ENCODE data around the gene URGCP. TPM values are rescaled to one million over a fixed set of nuclear protein-coding genes. Genes with fewer than 3 reads are reported as not detected.

Gene URGCP
- total and polyA plus RNA-seq, 10 of the 15 experiments (the other 5 are each of a cell fraction or from before 2014, with no cell fraction given) = 2.0 to 29.7 (median 17.5) TPM

DNA sequence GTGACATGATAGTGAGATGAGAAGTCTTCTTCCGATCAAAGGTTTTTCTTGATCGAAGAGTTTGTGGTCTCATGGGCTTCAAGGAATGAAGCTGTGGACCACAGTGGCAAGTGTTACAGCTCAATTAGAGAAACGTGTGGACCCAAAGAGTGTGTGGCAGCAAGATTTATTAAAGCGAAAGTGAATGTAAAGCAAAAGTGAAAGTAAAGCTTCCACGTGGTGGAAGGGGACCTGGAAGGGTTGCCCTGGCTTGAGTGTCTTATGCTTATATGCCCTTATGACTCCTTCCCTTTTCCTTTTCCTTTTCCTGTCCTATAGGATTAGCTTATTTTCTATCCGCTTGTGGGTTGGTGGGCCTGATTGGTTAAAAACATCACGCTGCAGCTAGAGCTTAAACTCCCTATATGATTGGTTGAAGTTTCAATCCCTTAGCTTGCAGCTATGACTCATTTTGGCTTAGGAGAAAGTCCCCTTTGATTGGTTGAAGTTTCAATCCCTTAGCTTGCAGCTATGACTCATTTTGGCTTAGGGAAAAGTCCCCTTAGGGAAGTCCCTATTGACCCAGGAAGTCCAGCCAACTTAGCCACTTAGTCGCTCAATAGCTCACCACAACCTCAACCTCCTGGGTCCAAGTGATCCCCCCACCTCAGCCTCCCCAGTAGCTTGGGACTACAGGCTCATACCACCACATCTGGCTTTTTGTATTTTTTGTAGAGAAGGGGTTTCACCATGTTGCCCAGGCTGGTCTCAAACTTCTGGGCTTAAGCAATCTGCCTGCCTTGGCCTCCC lies 71.7 kb downstream of the URGCP start:
- Histone ChIP-seq H3K36me3 (ENCODE audit: control insufficient read depth in 2 of 2, insufficient read depth in 2 of 2, low read length in 1 of 2) (no peaks in the 10 kb centered on the region), H3K9me3 (replicated peaks; ENCODE audit: control insufficient read depth, insufficient read depth, low read length) (peaks cover 8% of the 10 kb centered on the region; the same call in 2 of the 3 replicates), H3K4me1 (ENCODE audit: control insufficient read depth, insufficient read depth, low read length) (peaks cover 4% of the 10 kb centered on the region; the same call in 1 of the 2 replicates), H3K27me3 (replicated peaks in 1 of 2; ENCODE audit: control insufficient read depth in 2 of 2, insufficient read depth in 2 of 2, low read length in 1 of 2) (no peaks in the 10 kb centered on the region), H2AFZ (ENCODE audit: control insufficient read depth, low read depth, low read length) (peak overlapping the region; percentile 92), H3K27ac (ENCODE audit: control insufficient read depth, insufficient read depth) (peak overlapping the region; percentile 69), H3K4me2 (ENCODE audit: control insufficient read depth, insufficient read depth) (peak overlapping the region; percentile 61), H3K4me3 (peak overlapping the region; percentile 52), H3K79me2 (ENCODE audit: control insufficient read depth, insufficient read depth, low read length) (no peaks in the 10 kb centered on the region), H4K20me1 (ENCODE audit: control insufficient read depth, insufficient read depth) (no peaks in the 10 kb centered on the region), H3K9ac (ENCODE audit: control insufficient read depth, insufficient read depth, low read length) (peak overlapping the region; percentile 53; the same call in 1 of the 2 replicates)
- no TSS peak for BruUV-seq (replicated peaks)
- FAIRE-seq (peak; percentile 68), ATAC-seq (peak; percentile 81), DNase-seq (ENCODE audit: low read depth, low spot score) (peak; percentile 73)
- under 1% methylated on average over 8 of the region's 8 CpGs for WGBS (ENCODE audit: insufficient coverage, insufficient replicate concordance, low lambda C conversion rate, missing lambda C conversion rate)
- RAD21 ChIA-PET (ENCODE audit: unreplicated experiment) = interaction anchor here (0.6 to 2.3 kb wide), 22 partner anchors 35 to 273 kb away, joined by 3 to 37 read pairs (median 4); partner anchors contain the start of genes MRPS24 and STK17A
- in situ Hi-C loops (cut with MboI) = loop anchor here (5.0 to 25.0 kb wide), 5 partner anchors 112 to 1897 kb away; partner anchors contain the start of genes MRPL32, PSMA2 and STK17A
- intact Hi-C loops (cut with micrococcal nuclease; ENCODE audit: unreplicated experiment) = loop anchor here (2.0 to 5.0 kb wide), 5 partner anchors 186 to 1892 kb away; no protein-coding TSS in a partner anchor
- SMC1A ChIA-PET (ENCODE audit: uncharacterized antibody, unreplicated experiment) = interaction anchor here (0.7 to 6.4 kb wide), 33 partner anchors 9 to 905 kb away, joined by 3 to 121 read pairs (median 4); partner anchors contain the start of genes BLVRA, COA1 and STK17A
- POLR2A ChIA-PET = interaction anchor here (0.8 to 2.0 kb wide), 12 partner anchors 10 to 409 kb away, joined by 3 to 8 read pairs (median 4); partner anchors contain the start of genes COA1 and STK17A
- CTCF ChIA-PET = interaction anchor here (0.7 to 8.1 kb wide), 19 partner anchors 19 to 893 kb away, joined by 3 to 214 read pairs (median 5); partner anchors contain the start of gene STK17A
- peak; percentile 98 for TF ChIP-seq ZNF217 (IDR thresholded peaks at IDR 0.05)
- 0 out of 2 replicates have a peak, but pooled peaks have one; percentile 18 for TF ChIP-seq GATAD2B (conservative IDR thresholded peaks at IDR 0.05; ENCODE audit: low read depth)
- TF ChIP-seq NBN (IDR thresholded peaks at IDR 0.05) = peak; percentile 76
- TF ChIP-seq, protein P1, sequence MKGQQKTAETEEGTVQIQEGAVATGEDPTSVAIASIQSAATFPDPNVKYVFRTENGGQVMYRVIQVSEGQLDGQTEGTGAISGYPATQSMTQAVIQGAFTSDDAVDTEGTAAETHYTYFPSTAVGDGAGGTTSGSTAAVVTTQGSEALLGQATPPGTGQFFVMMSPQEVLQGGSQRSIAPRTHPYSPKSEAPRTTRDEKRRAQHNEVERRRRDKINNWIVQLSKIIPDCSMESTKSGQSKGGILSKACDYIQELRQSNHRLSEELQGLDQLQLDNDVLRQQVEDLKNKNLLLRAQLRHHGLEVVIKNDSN (IDR thresholded peaks at IDR 0.05; ENCODE audit: borderline replicate concordance, extremely low read length, insufficient read depth, low read depth, low read length) = peak; percentile 34
- TF ChIP-seq FOXM1 (IDR thresholded peaks at IDR 0.05; ENCODE audit: low read depth, low read length) = peak; percentile 32; the same call in 1 of the 2 replicates
- no peak for TF ChIP-seq CBX3 (IDR thresholded peaks at IDR 0.05; ENCODE audit: borderline replicate concordance, low read depth)
- no peak for TF ChIP-seq NR2C2 (IDR thresholded peaks at IDR 0.05; ENCODE audit: borderline replicate concordance, control insufficient read depth, insufficient read length, low read depth)
- no peak for TF ChIP-seq SREBF2 (IDR thresholded peaks at IDR 0.05; ENCODE audit: low read length)
- TF ChIP-seq, protein P2, sequence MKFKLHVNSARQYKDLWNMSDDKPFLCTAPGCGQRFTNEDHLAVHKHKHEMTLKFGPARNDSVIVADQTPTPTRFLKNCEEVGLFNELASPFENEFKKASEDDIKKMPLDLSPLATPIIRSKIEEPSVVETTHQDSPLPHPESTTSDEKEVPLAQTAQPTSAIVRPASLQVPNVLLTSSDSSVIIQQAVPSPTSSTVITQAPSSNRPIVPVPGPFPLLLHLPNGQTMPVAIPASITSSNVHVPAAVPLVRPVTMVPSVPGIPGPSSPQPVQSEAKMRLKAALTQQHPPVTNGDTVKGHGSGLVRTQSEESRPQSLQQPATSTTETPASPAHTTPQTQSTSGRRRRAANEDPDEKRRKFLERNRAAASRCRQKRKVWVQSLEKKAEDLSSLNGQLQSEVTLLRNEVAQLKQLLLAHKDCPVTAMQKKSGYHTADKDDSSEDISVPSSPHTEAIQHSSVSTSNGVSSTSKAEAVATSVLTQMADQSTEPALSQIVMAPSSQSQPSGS (IDR thresholded peaks at IDR 0.05; ENCODE audit: low read length) = peak; percentile 58; the same call in 1 of the 2 replicates
- TF ChIP-seq, protein P3, sequence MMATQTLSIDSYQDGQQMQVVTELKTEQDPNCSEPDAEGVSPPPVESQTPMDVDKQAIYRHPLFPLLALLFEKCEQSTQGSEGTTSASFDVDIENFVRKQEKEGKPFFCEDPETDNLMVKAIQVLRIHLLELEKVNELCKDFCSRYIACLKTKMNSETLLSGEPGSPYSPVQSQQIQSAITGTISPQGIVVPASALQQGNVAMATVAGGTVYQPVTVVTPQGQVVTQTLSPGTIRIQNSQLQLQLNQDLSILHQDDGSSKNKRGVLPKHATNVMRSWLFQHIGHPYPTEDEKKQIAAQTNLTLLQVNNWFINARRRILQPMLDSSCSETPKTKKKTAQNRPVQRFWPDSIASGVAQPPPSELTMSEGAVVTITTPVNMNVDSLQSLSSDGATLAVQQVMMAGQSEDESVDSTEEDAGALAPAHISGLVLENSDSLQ (IDR thresholded peaks at IDR 0.05) = peak; percentile 54
- TF ChIP-seq LARP7 (IDR thresholded peaks at IDR 0.05) = no peak
- no peak for TF ChIP-seq ZNF384 (IDR thresholded peaks at IDR 0.05; ENCODE audit: borderline replicate concordance, low read depth, low read length)
- no peak for TF ChIP-seq E2F4 (IDR thresholded peaks at IDR 0.05; ENCODE audit: low read depth, low read length)
- peak; percentile 44; the same call in 1 of the 2 replicates for TF ChIP-seq POLR2AphosphoS5 (IDR thresholded peaks at IDR 0.05; ENCODE audit: low read length)
- TF ChIP-seq CHD2 (IDR thresholded peaks at IDR 0.05; ENCODE audit: borderline replicate concordance, low read depth, low read length) = no peak
- TF ChIP-seq RELA (IDR thresholded peaks at IDR 0.05; ENCODE audit: borderline replicate concordance, partially characterized antibody) = peak; percentile 96
- TF ChIP-seq CREM (IDR thresholded peaks at IDR 0.05; ENCODE audit: low read depth) = peak; percentile 52
- TF ChIP-seq JUND (IDR thresholded peaks at IDR 0.05; ENCODE audit: low read depth, low read length) = 0 out of 2 replicates have a peak, but pooled peaks have one; percentile 12
